ENCODE measurements around the gene RALA. TPM values are rescaled to one million over a fixed set of nuclear protein-coding genes. Genes with fewer than 3 reads are reported as not detected.

The RALA gene
- total and polyA plus RNA-seq, 2 of the 13 experiments (the other 11 are each of a cell fraction or from before 2014, with no cell fraction given) = 11.8 to 19.5 TPM

DNA sequence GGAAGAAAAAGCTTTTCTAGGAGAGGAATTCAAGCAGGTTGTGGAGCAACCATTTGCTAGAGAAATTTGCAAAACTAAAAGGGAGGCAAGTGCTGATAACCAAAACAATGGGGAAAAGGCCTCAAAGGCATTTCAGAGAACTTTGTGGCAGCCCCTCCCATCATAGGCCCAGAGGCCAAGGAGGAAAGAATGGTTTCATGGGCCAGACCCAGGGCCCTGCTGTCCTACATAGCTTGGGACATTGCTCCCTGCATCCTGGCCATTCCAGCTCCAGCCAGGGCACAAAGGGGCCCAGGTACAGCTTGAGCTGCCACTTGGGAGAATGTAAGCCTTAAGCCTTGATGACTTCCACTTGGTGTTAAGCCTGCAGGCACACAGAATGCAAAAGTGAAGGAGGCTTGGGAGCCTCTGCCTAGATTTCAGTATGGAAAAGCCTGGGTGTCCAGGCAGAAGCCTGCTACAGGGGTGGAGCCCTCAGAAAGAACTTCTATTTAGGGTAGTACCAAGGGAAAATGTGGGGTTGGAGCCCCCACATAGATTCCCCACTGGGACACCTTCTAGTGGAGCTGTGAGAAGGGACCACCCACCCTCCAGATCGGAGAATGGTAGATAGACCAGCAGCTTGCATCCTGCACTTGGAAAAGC, 91.2 kb downstream of the RALA start:
- no peak for FAIRE-seq

DNA sequence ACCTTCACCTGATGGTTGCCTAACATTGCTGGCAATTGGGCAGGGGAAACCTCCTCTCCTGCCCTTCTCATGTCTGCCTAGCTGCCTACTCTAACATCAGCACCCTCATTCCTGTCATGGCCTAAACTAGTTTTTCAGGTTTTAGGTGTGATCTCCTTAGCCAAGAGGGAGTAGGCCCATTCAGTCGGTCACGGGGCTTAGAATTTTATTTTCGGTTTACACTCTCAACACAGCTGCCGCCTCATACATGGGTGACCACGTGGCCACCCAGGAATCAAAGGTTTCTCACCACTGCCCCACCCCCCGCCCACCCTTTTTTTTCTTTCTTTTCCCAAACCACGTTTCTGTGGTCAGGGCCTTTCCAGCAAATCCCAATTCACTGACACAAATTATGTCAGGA, 97.2 kb downstream of the RALA start:
- H3K4me1 ChIP-seq (ENCODE audit: insufficient read depth, low read length) = peaks cover 13% of the 10 kb centered on the region
- H3K27ac ChIP-seq (ENCODE audit: extremely low read length, insufficient read depth, low read length) = no peak overlapping the region
- FAIRE-seq (peak; percentile 15), ATAC-seq (peak; percentile 59; the same call in 2 of the 3 replicates), DNase-seq (ENCODE audit: low spot score) (peak; percentile 20)
- in situ Hi-C loops (cut with HindIII; ENCODE audit: extremely low pct_ligation_motif_present, low pct_unique_long_range_greater_than_20kb) = no loop called here
- BruUV-seq (replicated peaks) = no TSS peak
- H3K9ac ChIP-seq (ENCODE audit: insufficient read depth, low read depth, low read length) = peak overlapping the region; percentile 28; the same call in 1 of the 2 replicates
- CTCF ChIA-PET (ENCODE audit: low intra/inter-chr PET ratio, low total read pairs) = no interaction called here
- H2AFZ ChIP-seq (ENCODE audit: low read length) = peak overlapping the region; percentile 32
- no peaks in the 10 kb centered on the region for H4K20me1 ChIP-seq (ENCODE audit: insufficient read depth, low read length)
- POLR2A ChIA-PET = interaction anchor here (1.0 kb wide), 1 partner anchor 12 kb away, joined by 3 read pairs; no protein-coding TSS in a partner anchor
- intact Hi-C loops (cut with micrococcal nuclease; ENCODE audit: unreplicated experiment) = no loop called here
- no peaks in the 10 kb centered on the region for H3K79me2 ChIP-seq (ENCODE audit: insufficient read depth, low read length)
- peak overlapping the region; percentile 63 for H3K4me2 ChIP-seq (ENCODE audit: low read depth, low read length)
- 0 out of 2 replicates have a peak, but pooled peaks have one; percentile 31 for TF ChIP-seq USF2 (IDR thresholded peaks at IDR 0.05; ENCODE audit: low read depth, low read length)
- no peak; the same call in 1 of the 2 replicates for TF ChIP-seq USF2 (CRISPR knock-in tag; IDR thresholded peaks at IDR 0.05; ENCODE audit: borderline replicate concordance)
- TF ChIP-seq FUBP1 (CRISPR knock-in tag; IDR thresholded peaks at IDR 0.05; ENCODE audit: borderline replicate concordance) = no peak
- TF ChIP-seq XRCC5 (optimal IDR thresholded peaks at IDR 0.05; ENCODE audit: low read length) = peak; percentile 39
- no peak for TF ChIP-seq FOSL2 (CRISPR knock-in tag; IDR thresholded peaks at IDR 0.05)
- no peak for TF ChIP-seq JUNB (CRISPR knock-in tag; IDR thresholded peaks at IDR 0.05; ENCODE audit: borderline replicate concordance)
- TF ChIP-seq, protein P1, sequence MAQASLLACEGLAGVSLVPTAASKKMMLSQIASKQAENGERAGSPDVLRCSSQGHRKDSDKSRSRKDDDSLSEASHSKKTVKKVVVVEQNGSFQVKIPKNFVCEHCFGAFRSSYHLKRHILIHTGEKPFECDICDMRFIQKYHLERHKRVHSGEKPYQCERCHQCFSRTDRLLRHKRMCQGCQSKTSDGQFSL (CRISPR knock-in tag; IDR thresholded peaks at IDR 0.05) = no peak
- TF ChIP-seq MAX (IDR thresholded peaks at IDR 0.05) = peak; percentile 58
- 0 out of 2 replicates have a peak, but pooled peaks have one; percentile 36 for TF ChIP-seq ZFX (CRISPR knock-in tag; IDR thresholded peaks at IDR 0.05; ENCODE audit: low read depth)
- TF ChIP-seq ZNF430 (CRISPR knock-in tag; IDR thresholded peaks at IDR 0.05) = no peak
- WGBS (ENCODE audit: low lambda C conversion rate) = 27% methylated on average over 7 of the region's 7 CpGs
- peak overlapping the region in 2 of 3 experiments; percentile 22 to 24; a peak in 3 of 6 replicates for H3K4me3 ChIP-seq (replicated peaks in 1 of 3; ENCODE audit: insufficient read depth in 1 of 3, low read depth in 2 of 3, low read length in 3 of 3)
- peaks cover 3% of the 10 kb centered on the region; the same call in 1 of the 2 replicates for H3K9me3 ChIP-seq (ENCODE audit: low read length)
- no peaks in the 10 kb centered on the region for H3K27me3 ChIP-seq (ENCODE audit: control insufficient read depth in 1 of 2, insufficient read depth in 2 of 2, low read length in 2 of 2)
- H3K36me3 ChIP-seq (replicated peaks in 1 of 2; ENCODE audit: control insufficient read depth in 1 of 2, insufficient read depth in 2 of 2, low read length in 2 of 2) = no peaks in the 10 kb centered on the region

More for the DNA sequence above, 91.2 kb downstream of the RALA start:
- H3K4me2 ChIP-seq (ENCODE audit: low read depth, low read length) = no peak overlapping the region
- BruUV-seq (replicated peaks) = no TSS peak
- no peaks in the 10 kb centered on the region for H3K36me3 ChIP-seq (replicated peaks in 1 of 2; ENCODE audit: control insufficient read depth in 1 of 2, insufficient read depth in 2 of 2, low read length in 2 of 2)
- H3K4me1 ChIP-seq (ENCODE audit: insufficient read depth, low read length) = no peaks in the 10 kb centered on the region
- intact Hi-C loops (cut with micrococcal nuclease; ENCODE audit: unreplicated experiment) = no loop called here
- H3K27me3 ChIP-seq (ENCODE audit: control insufficient read depth in 1 of 2, insufficient read depth in 2 of 2, low read length in 2 of 2) = no peaks in the 10 kb centered on the region
- ATAC-seq (no peak), DNase-seq (ENCODE audit: low spot score) (no peak)
- WGBS (ENCODE audit: low lambda C conversion rate) = 18% methylated on average over 1 of the region's 1 CpG
- ChIA-PET POLR2A (no interaction called here), CTCF (ENCODE audit: low intra/inter-chr PET ratio, low total read pairs) (no interaction called here)
- no peak overlapping the region for H3K27ac ChIP-seq (ENCODE audit: extremely low read length, insufficient read depth, low read length)
- H3K9me3 ChIP-seq (ENCODE audit: low read length) = peaks cover 20% of the 10 kb centered on the region
- TF ChIP-seq RORA (CRISPR knock-in tag; IDR thresholded peaks at IDR 0.05) (no peak), ZNF44 (CRISPR knock-in tag; IDR thresholded peaks at IDR 0.05) (no peak), BRCA1 (CRISPR knock-in tag; IDR thresholded peaks at IDR 0.05) (no peak), KDM1A (CRISPR knock-in tag; IDR thresholded peaks at IDR 0.05) (no peak), POLR2AphosphoS2 (IDR thresholded peaks at IDR 0.05; ENCODE audit: low read depth, low read length) (no peak)
- TF ChIP-seq, protein P2, sequence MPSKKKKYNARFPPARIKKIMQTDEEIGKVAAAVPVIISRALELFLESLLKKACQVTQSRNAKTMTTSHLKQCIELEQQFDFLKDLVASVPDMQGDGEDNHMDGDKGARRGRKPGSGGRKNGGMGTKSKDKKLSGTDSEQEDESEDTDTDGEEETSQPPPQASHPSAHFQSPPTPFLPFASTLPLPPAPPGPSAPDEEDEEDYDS (CRISPR knock-in tag; IDR thresholded peaks at IDR 0.05) = no peak
- no peak overlapping the region for H3K9ac ChIP-seq (ENCODE audit: insufficient read depth, low read depth, low read length)
- no peak overlapping the region for H3K4me3 ChIP-seq (replicated peaks in 1 of 3; ENCODE audit: insufficient read depth in 1 of 3, low read depth in 2 of 3, low read length in 3 of 3)
- H4K20me1 ChIP-seq (ENCODE audit: insufficient read depth, low read length) = no peaks in the 10 kb centered on the region
- in situ Hi-C loops (cut with HindIII; ENCODE audit: extremely low pct_ligation_motif_present, low pct_unique_long_range_greater_than_20kb) = no loop called here
- H3K79me2 ChIP-seq (ENCODE audit: insufficient read depth, low read length) = no peaks in the 10 kb centered on the region
- H2AFZ ChIP-seq (ENCODE audit: low read length) = no peak overlapping the region
